ENCODE measurements around the gene RGS10.

Gene RGS10

GRCh38 chr10:119480667-119481066 lies 61.9 kb downstream of the RGS10 start:
- peaks cover 9% of the 10 kb centered on the region for H3K4me1 ChIP-seq (ENCODE audit: control insufficient read depth, insufficient read depth, low read length)
- H3K27ac ChIP-seq (ENCODE audit: low read depth, low read length): no peak overlapping the region
- no peak overlapping the region for H3K9ac ChIP-seq (ENCODE audit: low read length)
- H3K27me3 ChIP-seq (ENCODE audit: control insufficient read depth, insufficient read depth, low read length): no peaks in the 10 kb centered on the region
- H3K4me3 ChIP-seq (ENCODE audit: low read length): no peak overlapping the region
- H3K36me3 ChIP-seq (ENCODE audit: control insufficient read depth, insufficient read depth, low read length): no peaks in the 10 kb centered on the region

DNA sequence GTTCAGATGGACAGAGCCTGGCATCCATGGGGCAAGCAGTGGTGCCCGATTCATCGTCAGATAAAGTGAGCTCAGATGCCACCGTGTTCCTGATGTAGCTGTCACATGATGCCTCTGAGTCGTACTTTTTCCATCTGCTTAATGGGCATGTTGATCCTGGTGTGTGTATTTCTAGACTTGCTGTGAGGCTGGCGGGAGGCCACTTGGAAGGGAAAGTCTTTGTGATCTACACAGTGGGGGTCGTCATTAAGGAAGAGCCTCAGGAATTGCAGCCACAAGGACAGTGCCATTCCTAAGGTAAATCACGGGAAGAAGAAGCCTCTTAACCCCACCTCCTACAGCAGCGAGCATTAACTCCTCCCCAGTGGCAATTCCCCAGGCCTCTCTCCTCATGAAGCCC lies 63.0 kb downstream of the RGS10 start:
- Histone ChIP-seq H3K27me3 (ENCODE audit: control insufficient read depth, insufficient read depth, low read length) (no peaks in the 10 kb centered on the region), H3K4me1 (ENCODE audit: control insufficient read depth, insufficient read depth, low read length) (peaks cover 9% of the 10 kb centered on the region), H3K36me3 (ENCODE audit: control insufficient read depth, insufficient read depth, low read length) (no peaks in the 10 kb centered on the region), H3K27ac (ENCODE audit: low read depth, low read length) (peak overlapping the region; percentile 42), H3K4me3 (ENCODE audit: low read length) (peak overlapping the region; percentile 41), H3K9ac (ENCODE audit: low read length) (no peak overlapping the region)

DNA sequence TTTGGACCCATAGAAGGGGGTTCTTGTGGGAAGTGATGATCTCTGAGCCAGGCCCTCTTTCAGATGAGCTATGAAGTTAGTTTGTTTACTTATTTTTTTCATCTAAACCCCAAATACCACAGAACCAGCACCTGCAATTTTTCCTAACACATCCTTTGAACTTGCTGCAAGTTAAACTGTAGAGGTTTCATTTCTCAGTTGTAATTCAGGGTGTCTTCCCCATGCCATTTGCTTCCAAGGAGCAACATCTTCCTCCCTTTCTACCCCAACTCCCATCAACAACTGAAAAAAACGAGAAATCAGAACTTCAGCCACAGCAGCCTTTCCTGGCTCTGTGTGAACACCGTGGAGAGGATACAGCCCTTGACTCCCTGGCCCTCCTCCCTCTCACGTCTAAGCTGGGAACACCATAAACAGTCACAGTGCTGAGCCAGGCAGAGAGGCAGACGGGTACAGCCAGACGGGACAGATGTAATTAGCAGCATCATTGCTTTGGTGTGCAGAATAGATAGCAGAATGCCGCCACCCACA lies 63.6 kb downstream of the RGS10 start:
- peak overlapping the region; percentile 24 for H3K4me3 ChIP-seq (ENCODE audit: low read length)
- peaks cover 9% of the 10 kb centered on the region for H3K4me1 ChIP-seq (ENCODE audit: control insufficient read depth, insufficient read depth, low read length)
- no peaks in the 10 kb centered on the region for H3K27me3 ChIP-seq (ENCODE audit: control insufficient read depth, insufficient read depth, low read length)
- H3K9ac ChIP-seq (ENCODE audit: low read length): no peak overlapping the region
- H3K27ac ChIP-seq (ENCODE audit: low read depth, low read length): peak overlapping the region; percentile 42
- H3K36me3 ChIP-seq (ENCODE audit: control insufficient read depth, insufficient read depth, low read length): no peaks in the 10 kb centered on the region

DNA sequence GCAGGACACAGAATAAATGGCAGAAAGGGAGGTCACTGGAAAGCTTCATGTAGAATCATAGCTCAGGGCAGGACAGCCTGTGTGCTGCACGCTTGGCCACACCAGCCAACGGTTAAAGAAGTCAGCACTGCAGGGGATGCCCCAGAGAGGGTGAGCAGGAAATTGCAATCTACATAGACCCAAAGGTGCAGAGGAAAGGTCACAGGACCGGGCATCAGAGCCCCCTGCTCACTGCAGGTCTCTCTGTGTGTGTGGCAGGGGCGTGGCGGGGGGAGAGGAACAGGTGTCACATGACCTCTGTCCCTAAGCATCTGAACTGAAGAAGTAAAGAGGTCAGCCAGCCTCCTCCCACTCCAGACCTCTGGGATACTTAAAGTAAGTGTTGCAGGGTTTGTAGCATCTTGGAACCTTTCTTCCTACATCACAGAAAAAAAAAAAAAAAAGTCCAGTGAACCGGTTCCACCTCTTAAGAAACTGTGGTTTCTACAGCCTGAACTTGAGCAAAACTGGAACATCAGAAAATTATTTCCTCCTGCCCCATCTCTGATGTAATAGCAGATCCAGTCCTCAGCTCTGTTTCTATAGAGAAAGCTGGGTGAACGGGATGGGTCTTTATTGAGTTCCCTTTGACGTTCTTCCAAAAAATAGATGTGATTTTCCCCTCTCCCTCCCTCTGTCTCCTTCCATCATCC lies 64.3 kb downstream of the RGS10 start:
- Histone ChIP-seq H3K9ac (ENCODE audit: low read length) (no peak overlapping the region), H3K4me1 (ENCODE audit: control insufficient read depth, insufficient read depth, low read length) (peaks cover 9% of the 10 kb centered on the region), H3K36me3 (ENCODE audit: control insufficient read depth, insufficient read depth, low read length) (no peaks in the 10 kb centered on the region), H3K27ac (ENCODE audit: low read depth, low read length) (no peak overlapping the region), H3K27me3 (ENCODE audit: control insufficient read depth, insufficient read depth, low read length) (no peaks in the 10 kb centered on the region), H3K4me3 (ENCODE audit: low read length) (no peak overlapping the region)

- Histone ChIP-seq H3K36me3 (ENCODE audit: control insufficient read depth, insufficient read depth, low read length) (no peaks in the 10 kb centered on the region), H3K4me1 (ENCODE audit: control insufficient read depth, insufficient read depth, low read length) (peaks cover 9% of the 10 kb centered on the region), H3K9ac (ENCODE audit: low read length) (no peak overlapping the region), H3K4me3 (ENCODE audit: low read length) (no peak overlapping the region), H3K27ac (ENCODE audit: low read depth, low read length) (no peak overlapping the region), H3K27me3 (ENCODE audit: control insufficient read depth, insufficient read depth, low read length) (no peaks in the 10 kb centered on the region)
Observed at GRCh38 chr10:119477444-119477843, 65.1 kb downstream of the RGS10 start.

GRCh38 chr10:119474606-119475005 lies 67.9 kb downstream of the RGS10 start:
- H3K27me3 ChIP-seq (ENCODE audit: control insufficient read depth, insufficient read depth, low read length): no peaks in the 10 kb centered on the region
- H3K36me3 ChIP-seq (ENCODE audit: control insufficient read depth, insufficient read depth, low read length): no peaks in the 10 kb centered on the region
- peaks cover 8% of the 10 kb centered on the region for H3K4me1 ChIP-seq (ENCODE audit: control insufficient read depth, insufficient read depth, low read length)
- no peak overlapping the region for H3K4me3 ChIP-seq (ENCODE audit: low read length)
- no peak overlapping the region for H3K27ac ChIP-seq (ENCODE audit: low read depth, low read length)
- H3K9ac ChIP-seq (ENCODE audit: low read length): no peak overlapping the region

- Histone ChIP-seq H3K4me1 (ENCODE audit: control insufficient read depth, insufficient read depth, low read length) (peaks cover 1% of the 10 kb centered on the region), H3K9ac (ENCODE audit: low read length) (no peak overlapping the region), H3K27ac (ENCODE audit: low read depth, low read length) (no peak overlapping the region), H3K36me3 (ENCODE audit: control insufficient read depth, insufficient read depth, low read length) (no peaks in the 10 kb centered on the region), H3K4me3 (ENCODE audit: low read length) (no peak overlapping the region), H3K27me3 (ENCODE audit: control insufficient read depth, insufficient read depth, low read length) (no peaks in the 10 kb centered on the region)
Observed at GRCh38 chr10:119473771-119474170, 68.7 kb downstream of the RGS10 start.

DNA sequence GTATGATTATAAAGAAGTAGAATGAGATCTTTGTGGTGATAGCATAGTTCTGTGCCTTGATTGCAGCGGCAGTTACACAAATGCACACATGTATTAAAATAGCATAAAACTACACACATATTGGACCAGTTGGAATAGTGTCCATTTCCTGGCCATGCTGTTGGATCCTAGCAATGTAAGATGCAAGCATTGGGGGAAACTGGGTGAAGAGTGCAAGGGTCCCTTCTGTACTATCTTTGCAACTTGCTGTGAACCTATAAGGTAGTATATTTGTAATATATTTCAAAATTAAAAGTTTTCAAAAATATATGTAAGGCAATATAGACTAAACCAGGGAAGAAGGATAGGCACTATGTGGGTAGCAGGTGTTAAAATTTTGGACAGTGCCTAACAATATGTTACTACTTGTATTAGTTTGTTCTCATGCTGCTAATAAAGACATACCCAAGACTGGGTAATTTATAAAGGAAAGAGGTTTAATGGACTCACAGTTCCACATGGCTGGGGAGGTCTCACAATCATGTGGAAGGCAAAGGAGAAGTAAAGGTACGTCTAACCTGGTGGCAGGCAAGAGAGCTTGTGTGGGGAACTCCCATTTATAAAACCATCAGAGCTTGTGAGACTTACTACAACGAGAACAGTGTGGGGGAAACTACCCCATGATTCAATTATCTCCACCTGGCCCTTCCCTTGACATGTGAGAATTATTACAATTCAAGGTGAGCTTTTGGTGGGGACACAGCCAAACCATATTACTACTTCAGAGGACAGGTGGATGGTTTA lies 71.4 kb downstream of the RGS10 start:
- Histone ChIP-seq H3K4me1 (ENCODE audit: control insufficient read depth, insufficient read depth, low read length) (no peaks in the 10 kb centered on the region), H3K9ac (ENCODE audit: low read length) (no peak overlapping the region), H3K27me3 (ENCODE audit: control insufficient read depth, insufficient read depth, low read length) (no peaks in the 10 kb centered on the region), H3K4me3 (ENCODE audit: low read length) (no peak overlapping the region), H3K27ac (ENCODE audit: low read depth, low read length) (no peak overlapping the region), H3K36me3 (ENCODE audit: control insufficient read depth, insufficient read depth, low read length) (no peaks in the 10 kb centered on the region)

DNA sequence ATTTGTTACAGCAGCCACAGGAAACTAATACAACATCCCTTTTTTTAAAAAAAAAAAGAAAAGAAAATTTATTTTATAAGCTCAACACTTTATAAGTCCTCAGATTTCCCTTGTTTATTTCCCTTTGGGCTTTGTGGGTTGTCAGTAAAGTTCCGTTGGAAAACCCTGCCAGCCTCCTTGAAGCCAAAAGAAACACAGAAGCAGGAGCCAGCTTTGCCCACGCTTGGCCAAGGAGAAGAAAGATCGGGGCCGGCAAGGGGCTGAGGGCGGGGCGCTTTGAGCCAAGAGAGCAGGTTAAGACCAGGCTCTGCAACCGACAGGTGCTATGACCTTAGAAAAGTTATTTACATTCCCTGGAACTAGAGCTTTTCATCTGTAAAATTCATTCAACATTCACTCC lies 72.7 kb downstream of the RGS10 start:
- no peak overlapping the region for H3K9ac ChIP-seq (ENCODE audit: low read length)
- no peaks in the 10 kb centered on the region for H3K27me3 ChIP-seq (ENCODE audit: control insufficient read depth, insufficient read depth, low read length)
- no peaks in the 10 kb centered on the region for H3K4me1 ChIP-seq (ENCODE audit: control insufficient read depth, insufficient read depth, low read length)
- H3K36me3 ChIP-seq (ENCODE audit: control insufficient read depth, insufficient read depth, low read length): no peaks in the 10 kb centered on the region
- no peak overlapping the region for H3K27ac ChIP-seq (ENCODE audit: low read depth, low read length)
- H3K4me3 ChIP-seq (ENCODE audit: low read length): no peak overlapping the region

DNA sequence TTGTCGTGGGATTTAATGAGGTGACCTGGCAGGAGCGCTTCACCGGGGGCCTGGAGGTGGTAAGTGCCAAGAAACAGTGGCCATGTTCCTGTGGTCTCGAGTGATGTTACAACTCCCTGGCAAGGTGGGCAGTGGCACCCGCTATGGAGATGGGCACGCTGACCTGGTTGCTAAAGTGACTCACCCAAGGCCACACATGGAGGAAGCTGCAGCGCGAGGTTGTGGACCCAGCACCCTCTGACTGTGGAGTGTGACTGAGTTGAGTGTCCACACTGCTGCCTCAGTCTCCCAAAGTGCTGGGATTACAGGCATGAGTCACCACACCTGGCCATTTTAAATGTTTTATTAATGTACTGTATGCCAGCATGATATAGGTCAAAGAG lies 73.2 kb downstream of the RGS10 start:
- no peak overlapping the region for H3K9ac ChIP-seq (ENCODE audit: low read length)
- no peak overlapping the region for H3K4me3 ChIP-seq (ENCODE audit: low read length)
- no peaks in the 10 kb centered on the region for H3K36me3 ChIP-seq (ENCODE audit: control insufficient read depth, insufficient read depth, low read length)
- no peaks in the 10 kb centered on the region for H3K4me1 ChIP-seq (ENCODE audit: control insufficient read depth, insufficient read depth, low read length)
- H3K27me3 ChIP-seq (ENCODE audit: control insufficient read depth, insufficient read depth, low read length): no peaks in the 10 kb centered on the region
- no peak overlapping the region for H3K27ac ChIP-seq (ENCODE audit: low read depth, low read length)

GRCh38 chr10:119468542-119469324 lies 73.8 kb downstream of the RGS10 start:
- H3K4me3 ChIP-seq (ENCODE audit: low read length): no peak overlapping the region
- H3K36me3 ChIP-seq (ENCODE audit: control insufficient read depth, insufficient read depth, low read length): no peaks in the 10 kb centered on the region
- H3K4me1 ChIP-seq (ENCODE audit: control insufficient read depth, insufficient read depth, low read length): no peaks in the 10 kb centered on the region
- H3K27ac ChIP-seq (ENCODE audit: low read depth, low read length): no peak overlapping the region
- no peaks in the 10 kb centered on the region for H3K27me3 ChIP-seq (ENCODE audit: control insufficient read depth, insufficient read depth, low read length)
- no peak overlapping the region for H3K9ac ChIP-seq (ENCODE audit: low read length)

DNA sequence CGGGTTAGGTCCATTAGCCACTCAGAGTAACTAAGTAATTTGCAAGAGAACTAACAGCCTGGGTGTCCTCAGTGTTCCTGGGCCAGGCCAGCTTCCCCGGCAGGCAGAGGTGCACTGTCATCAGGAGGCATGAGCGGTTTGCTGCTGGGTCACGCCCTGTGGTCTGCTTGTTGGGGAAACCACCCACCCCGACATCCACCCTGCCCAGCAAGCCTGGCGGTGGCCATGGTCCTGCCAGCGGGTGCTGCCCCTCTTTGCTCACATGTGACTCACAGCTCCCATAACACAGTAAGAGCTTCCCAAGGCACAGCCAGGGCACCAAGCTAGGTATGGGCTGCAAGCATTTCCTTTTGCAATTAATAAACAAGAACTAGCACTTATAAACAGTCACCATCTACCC lies 75.9 kb downstream of the RGS10 start:
- no peak overlapping the region for H3K27ac ChIP-seq (ENCODE audit: low read depth, low read length)
- no peaks in the 10 kb centered on the region for H3K36me3 ChIP-seq (ENCODE audit: control insufficient read depth, insufficient read depth, low read length)
- no peaks in the 10 kb centered on the region for H3K27me3 ChIP-seq (ENCODE audit: control insufficient read depth, insufficient read depth, low read length)
- H3K9ac ChIP-seq (ENCODE audit: low read length): no peak overlapping the region
- no peaks in the 10 kb centered on the region for H3K4me1 ChIP-seq (ENCODE audit: control insufficient read depth, insufficient read depth, low read length)
- no peak overlapping the region for H3K4me3 ChIP-seq (ENCODE audit: low read length)

Data from rectal smooth muscle tissue (tissue), 1 donor.